ENCODE measurements around the gene MALRD1. TPM values are rescaled to one million over a fixed set of nuclear protein-coding genes. Genes with fewer than 3 reads are reported as not detected.

The MALRD1 gene
- total and polyA plus RNA-seq, 2 of the 8 experiments (the other 6 are each of a cell fraction or from before 2014, with no cell fraction given), result 0.32 to 0.35 TPM

DNA sequence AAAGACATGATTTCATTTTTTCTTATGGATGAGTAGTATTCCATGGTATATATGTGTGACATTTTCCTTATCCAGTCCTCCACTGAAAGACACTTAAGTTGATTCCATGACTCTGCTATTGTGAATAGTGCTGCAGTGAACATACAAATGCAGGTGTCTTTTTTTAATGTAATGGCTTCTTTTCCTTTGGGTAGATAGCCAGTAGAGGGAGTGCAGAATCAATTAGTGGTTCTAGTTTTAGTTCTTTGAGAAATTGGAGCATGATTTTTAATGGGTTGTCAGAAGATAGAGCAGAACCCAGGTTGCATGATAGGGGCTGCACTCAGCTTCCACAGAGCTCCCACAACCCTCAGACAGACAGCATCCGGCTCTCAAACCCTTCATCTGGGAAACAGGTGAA lies 614.7 kb downstream of the MALRD1 start:
- H3K9me3 ChIP-seq (ENCODE audit: insufficient read depth in 2 of 2, low read depth in 1 of 2, low read length in 1 of 2), result no peaks in the 10 kb centered on the region
- H3K4me2 ChIP-seq (ENCODE audit: insufficient read depth in 1 of 2, low read depth in 2 of 2, low read length in 2 of 2), result no peak overlapping the region
- H3K79me2 ChIP-seq (ENCODE audit: control insufficient read depth in 1 of 2, insufficient read depth in 2 of 2, low read length in 2 of 2), result no peaks in the 10 kb centered on the region
- H3K27me3 ChIP-seq (replicated peaks in 1 of 4; ENCODE audit: control insufficient read depth in 3 of 4, extremely low read depth in 1 of 4, insufficient read depth in 3 of 4, low read length in 3 of 4), result no peaks in the 10 kb centered on the region
- no peak overlapping the region for H3K18ac ChIP-seq (ENCODE audit: extremely low read depth, low read length)
- H2BK12ac ChIP-seq (ENCODE audit: low read depth, low read length), result no peak overlapping the region
- no peaks in the 10 kb centered on the region for H3K79me1 ChIP-seq (ENCODE audit: low read depth, low read length)
- H4K8ac ChIP-seq (ENCODE audit: extremely low read depth, insufficient read depth, low read length), result no peak overlapping the region
- ChIA-PET CTCF (ENCODE audit: partially characterized antibody) (interaction anchor here (0.7 to 2.2 kb wide), 2 partner anchors 9 to 251 kb away, joined by 3 to 7 read pairs; no protein-coding TSS in a partner anchor), POLR2A (ENCODE audit: partially characterized antibody) (no interaction called here)
- no peak overlapping the region for H2BK15ac ChIP-seq (ENCODE audit: low read length)
- H2BK120ac ChIP-seq (replicated peaks; ENCODE audit: low read depth, low read length), result no peak overlapping the region
- no peaks in the 10 kb centered on the region for H3K36me3 ChIP-seq (ENCODE audit: control insufficient read depth in 2 of 4, insufficient read depth in 4 of 4, low read length in 3 of 4)
- H3K4me1 ChIP-seq (replicated peaks in 1 of 4; ENCODE audit: control insufficient read depth in 3 of 4, insufficient read depth in 4 of 4, low read length in 3 of 4), result no peaks in the 10 kb centered on the region
- H3K14ac ChIP-seq (ENCODE audit: insufficient read length), result no peak overlapping the region
- H3K9ac ChIP-seq (replicated peaks in 1 of 4; ENCODE audit: extremely low read depth in 1 of 4, low read depth in 3 of 4, low read length in 3 of 4), result no peak overlapping the region
- no peak overlapping the region for H4K91ac ChIP-seq (replicated peaks; ENCODE audit: insufficient read length, low read length)
- no peak overlapping the region for H3K4me3 ChIP-seq (ENCODE audit: extremely low read depth in 1 of 4, insufficient read depth in 2 of 4, low read depth in 3 of 4, low read length in 4 of 4)
- H2BK5ac ChIP-seq (ENCODE audit: low read depth, low read length), result no peak overlapping the region
- H4K20me1 ChIP-seq (replicated peaks in 1 of 2; ENCODE audit: control insufficient read depth in 1 of 2, insufficient read depth in 2 of 2, low read length in 2 of 2), result no peaks in the 10 kb centered on the region
- DNase-seq (ENCODE audit: low read depth in 1 of 2, low spot score in 2 of 2) (no peak), FAIRE-seq (no peak)
- 86% methylated on average over 1 of the region's 1 CpG; no CpG with 5 or more reads in 1 of the 2 experiments for WGBS, 2 experiments (ENCODE audit: extremely low coverage in 1 of 2, insufficient coverage in 1 of 2, insufficient read length in 1 of 2, insufficient replicate concordance in 2 of 2, low coverage in 1 of 2, low lambda C conversion rate in 2 of 2, missing lambda C conversion rate in 1 of 2)
- no peak overlapping the region for H3K4ac ChIP-seq (replicated peaks; ENCODE audit: insufficient read length, low read depth, low read length)
- no peak overlapping the region for H3K23ac ChIP-seq (ENCODE audit: insufficient read length)
- no peak overlapping the region for H3K27ac ChIP-seq (ENCODE audit: low read depth, low read length)
- no peak overlapping the region for H2BK20ac ChIP-seq (ENCODE audit: low read length)
- H3K56ac ChIP-seq (replicated peaks; ENCODE audit: insufficient read length, low read depth, low read length), result no peak overlapping the region
- H2AFZ ChIP-seq (ENCODE audit: low read length), result peak overlapping the region; percentile 72; the same call in 1 of the 2 replicates
- no peak overlapping the region for H2AK5ac ChIP-seq (ENCODE audit: low read depth, low read length)
- H4K5ac ChIP-seq (ENCODE audit: insufficient read length, low read depth, low read length), result no peak overlapping the region
- H3K23me2 ChIP-seq (ENCODE audit: low read depth, low read length), result no peaks in the 10 kb centered on the region; the same call in 1 of the 2 replicates
- TF ChIP-seq, protein P1, sequence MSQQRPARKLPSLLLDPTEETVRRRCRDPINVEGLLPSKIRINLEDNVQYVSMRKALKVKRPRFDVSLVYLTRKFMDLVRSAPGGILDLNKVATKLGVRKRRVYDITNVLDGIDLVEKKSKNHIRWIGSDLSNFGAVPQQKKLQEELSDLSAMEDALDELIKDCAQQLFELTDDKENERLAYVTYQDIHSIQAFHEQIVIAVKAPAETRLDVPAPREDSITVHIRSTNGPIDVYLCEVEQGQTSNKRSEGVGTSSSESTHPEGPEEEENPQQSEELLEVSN (IDR thresholded peaks at IDR 0.05), result no peak
- no peak for TF ChIP-seq HDAC2 (IDR thresholded peaks at IDR 0.05; ENCODE audit: borderline replicate concordance in 1 of 2, low read depth in 2 of 2, low read length in 2 of 2)
- TF ChIP-seq, protein P2, sequence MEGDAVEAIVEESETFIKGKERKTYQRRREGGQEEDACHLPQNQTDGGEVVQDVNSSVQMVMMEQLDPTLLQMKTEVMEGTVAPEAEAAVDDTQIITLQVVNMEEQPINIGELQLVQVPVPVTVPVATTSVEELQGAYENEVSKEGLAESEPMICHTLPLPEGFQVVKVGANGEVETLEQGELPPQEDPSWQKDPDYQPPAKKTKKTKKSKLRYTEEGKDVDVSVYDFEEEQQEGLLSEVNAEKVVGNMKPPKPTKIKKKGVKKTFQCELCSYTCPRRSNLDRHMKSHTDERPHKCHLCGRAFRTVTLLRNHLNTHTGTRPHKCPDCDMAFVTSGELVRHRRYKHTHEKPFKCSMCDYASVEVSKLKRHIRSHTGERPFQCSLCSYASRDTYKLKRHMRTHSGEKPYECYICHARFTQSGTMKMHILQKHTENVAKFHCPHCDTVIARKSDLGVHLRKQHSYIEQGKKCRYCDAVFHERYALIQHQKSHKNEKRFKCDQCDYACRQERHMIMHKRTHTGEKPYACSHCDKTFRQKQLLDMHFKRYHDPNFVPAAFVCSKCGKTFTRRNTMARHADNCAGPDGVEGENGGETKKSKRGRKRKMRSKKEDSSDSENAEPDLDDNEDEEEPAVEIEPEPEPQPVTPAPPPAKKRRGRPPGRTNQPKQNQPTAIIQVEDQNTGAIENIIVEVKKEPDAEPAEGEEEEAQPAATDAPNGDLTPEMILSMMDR (IDR thresholded peaks at IDR 0.05; ENCODE audit: control extremely low read depth in 1 of 3, insufficient read depth in 1 of 3, low read depth in 1 of 3, low read length in 3 of 3), result peak in 2 of 3 experiments; percentile 14 to 24; a peak in 2 of 4 replicates
- TF ChIP-seq RAD21 (IDR thresholded peaks at IDR 0.05 in 1 of 2, conservative IDR thresholded peaks at IDR 0.05 in 1 of 2; ENCODE audit: low read depth in 2 of 2, low read length in 2 of 2), result peak; percentile 57 to 59
- no peak for TF ChIP-seq ASH2L (IDR thresholded peaks at IDR 0.05; ENCODE audit: low read length)
- TF ChIP-seq POU5F1 (IDR thresholded peaks at IDR 0.05; ENCODE audit: low read depth, low read length), result no peak
- no peak for TF ChIP-seq RBBP5 (IDR thresholded peaks at IDR 0.05; ENCODE audit: borderline replicate concordance, low read depth, low read length)
- no peak for TF ChIP-seq TAF1 (IDR thresholded peaks at IDR 0.05; ENCODE audit: low read depth, low read length)
- TF ChIP-seq FOSL1 (IDR thresholded peaks at IDR 0.05; ENCODE audit: insufficient read depth, low read depth, low read length), result no peak
